Right renal pelvis (tissue), 4 donors: ENCODE measurements around the gene COL6A1. TPM values are rescaled to one million over a fixed set of nuclear protein-coding genes. Genes with fewer than 3 reads are reported as not detected.

Experiments used
- DNase-seq, 4 donors: peaks; one replicate each; pipeline ENCODE4 v3.0.0-alpha.2; 2013; ENCODE audit warnings: low read depth in 4 of 4, low spot score in 3 of 4, missing footprints in 1 of 4
- polyA plus RNA-seq, 4 donors: library from polyadenylated mRNA; unstranded; fragments of 120-200 nt; gene quantifications; one replicate each; pipeline ENCODE4 v1.2.1, GENCODE V29; 2013; ENCODE audit not compliant: insufficient read length in 4 of 4

COL6A1 gene
- polyA plus RNA-seq, 4 donors, result 251 to 352 (median 268) TPM

DNA sequence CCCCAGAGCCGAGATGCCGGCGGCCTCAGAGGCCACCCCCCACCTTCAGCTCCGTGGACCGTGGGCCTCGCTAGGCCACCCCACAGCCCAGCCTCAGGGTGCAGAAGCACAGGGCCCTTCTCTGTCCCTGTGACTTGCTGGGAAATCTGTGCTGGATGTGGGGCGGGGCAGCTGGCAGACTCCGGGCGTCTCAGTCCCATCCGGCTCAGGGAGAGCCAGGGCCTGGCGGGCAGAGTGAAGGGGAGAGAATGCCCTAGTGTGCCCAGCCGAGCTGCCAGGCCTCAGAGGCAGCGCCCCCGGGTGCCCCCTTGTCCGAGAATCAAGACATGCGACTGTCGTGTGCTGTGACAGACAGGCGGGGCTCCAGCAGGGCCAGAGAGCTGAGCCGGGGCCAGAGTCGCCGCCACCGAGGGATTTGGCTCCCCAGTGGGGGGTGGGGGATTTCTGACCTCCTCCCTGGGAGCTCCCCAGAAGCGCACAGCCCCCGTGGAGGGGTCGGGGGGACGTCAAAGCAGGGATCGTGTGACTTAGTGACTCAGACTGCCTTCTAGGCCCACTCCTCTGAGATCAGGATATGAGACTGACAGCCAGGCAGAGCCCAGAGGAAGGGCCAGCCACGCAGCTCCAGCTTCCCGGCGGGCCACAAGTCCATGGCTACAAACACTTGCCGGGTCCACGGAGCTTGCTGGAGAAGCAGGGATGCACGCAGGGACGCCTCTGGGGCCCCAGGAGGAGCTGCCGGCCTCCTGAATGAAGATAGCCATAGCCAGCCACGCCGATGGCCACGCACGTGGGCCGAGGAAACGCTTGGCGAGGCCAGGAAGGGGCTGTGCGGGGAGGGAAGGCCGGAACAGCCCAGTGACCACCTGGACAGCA, 11.9 kb downstream of the COL6A1 start:
- no peak for DNase-seq

- DNase-seq, result no peak
Observed at GRCh38 chr21:45994086-45994661, 12.6 kb downstream of the COL6A1 start.

- no peak for DNase-seq
Observed at GRCh38 chr21:45994759-45995685, 13.5 kb downstream of the COL6A1 start.

DNA sequence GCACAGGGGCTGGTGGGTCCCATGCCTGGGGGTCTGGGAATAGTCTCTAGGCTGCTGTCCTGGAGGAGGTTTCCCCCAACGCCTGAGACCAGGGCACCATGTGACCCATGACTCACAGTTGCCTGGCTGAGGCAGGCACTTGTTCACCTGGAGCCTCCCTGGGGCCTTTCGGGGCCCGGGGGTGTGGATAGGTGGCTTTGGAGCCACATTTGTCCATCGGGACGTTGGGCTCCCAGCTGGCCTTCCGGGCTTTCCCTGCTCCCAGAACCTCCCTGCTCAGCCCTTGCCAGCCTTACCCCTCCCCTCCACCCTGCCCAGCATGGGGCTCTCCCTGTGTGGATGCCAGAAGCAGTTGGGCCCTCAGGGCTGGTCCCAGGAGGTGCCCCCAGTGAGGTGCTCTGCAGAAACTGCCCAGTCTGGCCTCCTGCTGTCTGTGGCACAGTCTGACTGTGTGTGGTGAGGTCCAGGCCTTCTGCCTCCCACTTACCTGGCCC, 14.2 kb downstream of the COL6A1 start:
- no peak for DNase-seq

DNA sequence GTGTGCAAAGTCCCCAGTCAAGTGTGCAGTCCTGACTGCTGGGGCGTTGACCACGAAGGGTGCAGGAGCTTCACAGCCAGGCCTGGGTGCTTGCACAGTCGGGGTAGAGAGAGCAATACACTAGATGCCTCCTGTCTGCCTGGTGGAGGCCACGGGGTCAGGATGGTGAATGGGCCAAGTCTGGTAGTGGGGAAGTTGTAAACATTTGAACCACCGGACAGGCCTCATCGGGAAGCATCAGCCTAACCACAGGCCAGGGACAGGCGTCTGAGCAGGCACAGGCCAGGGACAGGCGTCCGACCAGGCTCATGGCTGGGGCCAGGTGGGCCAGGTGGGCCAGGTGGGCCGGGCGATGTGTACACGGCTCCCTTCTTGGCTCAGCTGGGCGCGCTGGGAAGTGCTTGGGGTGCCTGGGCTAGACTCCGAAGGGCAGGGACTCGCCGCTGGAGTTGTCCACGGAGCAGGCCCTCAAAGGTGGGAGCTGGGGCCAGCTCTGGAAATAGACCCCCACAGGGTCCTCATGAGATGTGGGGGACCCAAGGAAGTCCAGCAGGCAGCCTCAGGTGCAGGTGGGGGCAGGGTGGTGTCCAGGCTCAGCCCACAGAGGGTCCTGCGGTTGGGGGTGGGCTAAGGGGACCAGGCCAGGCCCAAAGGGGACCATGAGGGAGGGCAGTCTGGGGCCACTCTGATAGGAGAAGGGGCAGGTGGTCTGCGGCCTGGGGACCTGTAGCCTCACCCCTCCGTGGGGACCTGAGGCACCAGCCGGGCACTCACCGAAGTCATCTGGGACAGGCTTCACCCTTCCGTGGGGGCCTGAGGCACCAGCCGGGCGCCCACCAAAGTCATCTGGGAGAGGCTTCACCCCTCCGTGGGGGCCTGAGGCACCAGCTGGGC, 15.0 kb downstream of the COL6A1 start:
- DNase-seq, result no peak

DNA sequence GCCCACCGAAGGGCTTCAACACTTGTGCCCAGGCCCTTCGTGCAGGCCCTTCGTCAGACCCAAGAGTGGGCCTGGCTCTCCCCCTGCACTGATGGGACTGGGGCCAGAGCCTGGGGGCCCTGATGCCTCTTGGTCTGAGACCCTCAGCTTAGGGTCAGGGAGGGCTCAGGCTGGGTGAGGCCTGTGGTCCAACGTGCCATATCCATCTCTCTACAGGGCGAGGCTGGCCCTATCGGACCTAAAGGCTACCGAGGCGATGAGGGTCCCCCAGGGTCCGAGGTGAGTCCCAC, 15.6 kb downstream of the COL6A1 start:
- DNase-seq, result no peak

GRCh38 chr21:45997495-45998275, 16.1 kb downstream of the COL6A1 start:
- no peak for DNase-seq

GRCh38 chr21:45998276-45998701, 16.7 kb downstream of the COL6A1 start:
- no peak for DNase-seq

DNA sequence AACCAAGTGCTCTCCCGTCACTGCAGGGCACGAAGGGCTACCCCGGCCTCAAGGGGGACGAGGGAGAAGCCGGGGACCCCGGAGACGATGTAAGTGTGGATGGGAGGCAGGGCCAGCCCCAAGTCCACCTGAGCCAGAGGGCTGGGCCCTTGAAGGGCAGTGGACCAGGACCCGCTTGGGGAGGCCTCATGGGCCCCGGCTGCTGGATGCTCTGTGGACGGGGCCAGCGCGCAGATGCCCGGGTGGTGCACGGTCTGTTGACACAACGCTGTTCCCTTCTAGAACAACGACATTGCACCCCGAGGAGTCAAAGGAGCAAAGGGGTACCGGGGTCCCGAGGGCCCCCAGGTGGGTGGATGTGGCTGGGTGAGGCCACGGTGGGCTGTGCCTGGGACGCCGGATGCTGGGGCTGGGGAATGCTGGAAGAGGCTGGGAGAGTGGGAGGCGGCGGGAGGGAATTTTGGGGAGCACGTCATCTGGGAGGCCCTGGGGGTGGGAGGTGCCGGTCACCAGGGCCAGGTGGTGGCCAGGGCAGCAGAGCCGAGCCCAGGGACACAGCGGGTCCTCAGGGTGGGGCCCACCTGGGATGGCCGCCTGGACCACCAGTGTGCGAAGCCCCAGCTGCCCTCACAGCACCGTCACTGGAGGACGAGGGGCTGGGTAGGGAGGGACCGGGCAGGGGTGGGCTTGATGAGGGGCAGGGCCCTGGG, 17.5 kb downstream of the COL6A1 start:
- no peak for DNase-seq

DNA sequence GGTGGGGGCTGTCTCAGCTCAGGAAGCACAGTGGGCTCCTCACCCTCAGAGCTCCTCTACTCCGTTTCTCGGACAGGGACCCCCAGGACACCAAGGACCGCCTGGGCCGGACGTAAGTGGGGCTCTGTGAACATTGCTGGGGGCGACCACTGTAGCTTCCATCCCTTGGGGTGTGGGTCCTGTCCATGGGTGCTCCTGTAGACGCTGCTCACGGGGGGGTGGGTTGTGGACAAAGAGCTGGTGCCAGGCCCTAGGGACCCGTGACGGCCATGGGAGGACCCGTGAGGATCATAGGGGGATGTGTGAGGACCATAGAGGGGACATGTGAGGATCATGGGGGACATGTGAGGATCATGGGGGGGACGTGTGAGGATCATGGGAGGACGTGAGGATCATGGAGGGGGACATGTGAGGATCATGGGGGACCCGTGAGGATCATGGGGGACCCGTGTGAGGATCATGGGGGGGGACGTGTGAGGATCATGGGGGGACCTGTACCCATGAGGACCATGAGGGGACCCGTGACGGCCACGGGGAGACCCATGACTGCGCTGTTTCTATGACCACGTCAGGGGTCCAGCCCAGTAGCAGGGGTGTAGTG, 18.1 kb downstream of the COL6A1 start:
- DNase-seq, result no peak

DNA sequence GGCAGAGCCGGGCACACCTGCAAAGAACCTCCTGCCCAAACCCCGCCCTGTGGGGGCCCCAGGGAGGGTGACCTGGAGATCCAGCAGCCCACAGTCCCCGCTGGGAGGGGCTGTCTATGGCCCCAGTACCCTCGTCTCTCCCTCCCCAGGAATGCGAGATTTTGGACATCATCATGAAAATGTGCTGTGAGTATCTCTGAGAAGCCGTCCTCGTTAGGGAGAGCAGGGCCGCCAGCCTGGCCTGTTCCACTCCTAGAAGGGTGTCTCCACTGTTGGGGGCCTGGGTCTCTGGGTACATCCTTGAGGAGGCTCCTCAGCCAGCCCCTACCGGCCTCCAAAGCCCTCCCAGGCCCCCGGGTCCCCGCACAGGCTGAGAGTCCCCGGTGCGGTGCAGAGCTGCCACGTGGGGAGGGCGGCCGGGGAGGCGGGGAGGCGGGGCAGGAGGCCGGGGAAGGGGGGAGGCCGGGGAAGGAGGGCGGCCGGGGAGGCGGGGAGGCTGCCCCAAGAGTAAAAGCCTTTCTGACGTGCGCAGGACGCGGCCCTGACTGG, 18.7 kb downstream of the COL6A1 start:
- no peak for DNase-seq

DNA sequence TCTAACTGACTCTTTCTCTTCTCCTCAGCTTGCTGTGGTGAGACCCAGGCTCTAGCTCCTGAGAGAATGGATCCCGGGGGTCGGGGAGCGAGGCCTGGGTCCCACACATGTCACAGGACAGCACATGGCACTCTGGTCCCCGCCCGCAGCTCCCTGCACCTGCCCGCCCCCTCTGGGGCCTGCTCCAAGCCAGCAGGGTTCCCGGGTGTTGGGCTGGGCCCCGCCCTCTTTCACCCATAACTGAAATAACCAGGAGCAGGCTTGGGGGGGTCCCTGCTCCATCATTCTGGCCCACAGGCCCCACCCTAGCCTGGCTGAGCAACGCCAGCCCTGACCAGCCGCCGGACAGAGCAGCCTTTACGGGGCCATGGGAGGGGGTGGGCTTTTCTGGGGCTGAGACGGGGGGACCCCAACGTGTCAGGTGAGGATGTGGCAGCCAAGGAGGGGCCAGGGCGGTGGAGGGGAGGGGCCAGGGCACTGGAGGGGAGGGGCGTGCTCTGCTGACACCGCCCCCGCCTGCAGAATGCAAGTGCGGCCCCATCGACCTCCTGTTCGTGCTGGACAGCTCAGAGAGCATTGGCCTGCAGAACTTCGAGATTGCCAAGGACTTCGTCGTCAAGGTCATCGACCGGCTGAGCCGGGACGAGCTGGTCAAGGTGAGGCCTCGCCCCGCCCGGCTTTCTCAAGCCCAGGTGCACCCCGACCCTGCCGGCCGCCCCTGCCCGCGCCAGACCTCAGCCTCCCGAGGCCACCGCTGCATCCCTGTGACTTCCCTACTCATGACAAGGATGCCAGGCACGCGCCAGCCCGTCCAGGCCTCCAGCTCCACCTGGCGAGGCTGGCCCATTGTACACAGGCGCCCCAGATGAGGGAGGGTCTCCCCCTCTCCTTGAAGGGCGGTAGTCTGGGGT, 19.4 kb downstream of the COL6A1 start:
- no peak for DNase-seq

GRCh38 chr21:46001821-46002681, 20.5 kb downstream of the COL6A1 start:
- DNase-seq, result no peak

- DNase-seq, result no peak
Observed at GRCh38 chr21:46002841-46003574, 21.4 kb downstream of the COL6A1 start.

GRCh38 chr21:46003575-46004007, 22.0 kb downstream of the COL6A1 start:
- no peak for DNase-seq
